Psoas muscle (tissue), 8 donors: Measurements from ENCODE around the gene TYMP. TPM values are rescaled to one million over a fixed set of nuclear protein-coding genes. Genes with fewer than 3 reads are reported as not detected.
A peak's percentile ranks its signal among the peaks of the same experiment; 100 is the strongest.
"Not testable (repeated sequence)": the region's sequence is repeated elsewhere in the genome, so short reads cannot be mapped to it uniquely, and the experiment has no call there.

Experiments
- ATAC-seq, 4 donors: fragments of 200-7000 bp; cut with Tn5 transposase; one replicate each; pipeline ENCODE4 v1.9.1; 2020; ENCODE audit warnings: moderate library complexity in 3 of 4, mild to moderate bottlenecking in 2 of 4
- DNase-seq, 2 donors: peaks; one replicate each; pipeline ENCODE4 v3.0.0-alpha.2; 2020
- H3K27ac ChIP-seq: fragments of 200-600 bp; one replicate; pipeline ENCODE4 v1.8.0; 2022
- H3K27me3 ChIP-seq, 3 donors: fragments of 200-600 bp in 1 of 3; one replicate each; pipeline versions ENCODE4 v1.6.1 to v1.8.0; 2013 to 2022; ENCODE audit warnings: low read length in 2 of 3, mild to moderate bottlenecking in 2 of 3, moderate library complexity in 1 of 3; ENCODE audit not compliant: insufficient read depth in 3 of 3
- H3K36me3 ChIP-seq, 2 donors: fragments of 200-600 bp in 1 of 2; one replicate each; pipeline versions ENCODE4 v1.6.1 to v1.8.0; 2013 to 2022; ENCODE audit warnings: low read depth in 1 of 2, mild to moderate bottlenecking in 1 of 2, moderate library complexity in 1 of 2; ENCODE audit not compliant: insufficient read depth in 1 of 2
- H3K4me1 ChIP-seq: fragments of 200-600 bp; one replicate; pipeline ENCODE4 v1.8.0; 2022
- H3K4me3 ChIP-seq: fragments of 200-600 bp; one replicate; pipeline ENCODE4 v1.8.0; 2022; ENCODE audit warnings: mild to moderate bottlenecking
- H3K9me3 ChIP-seq: fragments of 200-600 bp; one replicate; pipeline ENCODE4 v1.8.0; 2022
- WGBS, 3 donors: extraction: QIAGEN DNeasy Blood & Tissue Kit; methylation state at CpG; one replicate each; pipeline versions ENCODE4 v1.1.6 to v1.1.7; 2013; 5-methylcytosine and 5-hydroxymethylcytosine counted together
- intact Hi-C, 2 donors: fragments of 100-400 bp; cut with DNase I; formaldehyde crosslinking; loops; one replicate each; pipeline versions ENCODE4 v1.11.0 to v1.14.2; 2022
- polyA plus RNA-seq, 3 donors: library from polyadenylated mRNA; stranded (reverse); fragments of 200-250 nt; gene quantifications; one replicate each; pipeline ENCODE4 v1.2.3, GENCODE V29; 2013
- total RNA-seq, 4 donors: library from RNA; stranded (reverse); fragmentation: NEBNext Ultra II Directional in 2 of 4; extraction: Animal tissue kit (Norgen Biotek cat#: 25700) in 2 of 4; gene quantifications; one replicate each; pipeline versions ENCODE4 v1.2.1 to v1.2.4, GENCODE V29; 2021 to 2023
- TF ChIP-seq, protein P1 (sequence below): fragments of 200-600 bp; IDR thresholded peaks from one replicate; pipeline ENCODE4 v1.8.0; 2022; ENCODE audit warnings: antibody characterized with exemption
- donor health status: healthy with polysubstance abuse.
- donor health status: DM: no; HTN: no; CAD: no; lungs with moderate emphysema.
- donor health status: Bipolar disorder and iron deficiency.
- donor health status: healthy.
- donor health status: DM: yes; HTN: yes; CAD: no.
- donor health status: DM: no; HTN: no; CAD: no.
- donor health status: DM: no; HTN: no; CAD: no.
- donor health status: DM: yes; HTN: yes; CAD: no.

Gene TYMP
- total and polyA plus RNA-seq, 7 donors, result 5.0 to 26.0 (median 12.0) TPM

DNA sequence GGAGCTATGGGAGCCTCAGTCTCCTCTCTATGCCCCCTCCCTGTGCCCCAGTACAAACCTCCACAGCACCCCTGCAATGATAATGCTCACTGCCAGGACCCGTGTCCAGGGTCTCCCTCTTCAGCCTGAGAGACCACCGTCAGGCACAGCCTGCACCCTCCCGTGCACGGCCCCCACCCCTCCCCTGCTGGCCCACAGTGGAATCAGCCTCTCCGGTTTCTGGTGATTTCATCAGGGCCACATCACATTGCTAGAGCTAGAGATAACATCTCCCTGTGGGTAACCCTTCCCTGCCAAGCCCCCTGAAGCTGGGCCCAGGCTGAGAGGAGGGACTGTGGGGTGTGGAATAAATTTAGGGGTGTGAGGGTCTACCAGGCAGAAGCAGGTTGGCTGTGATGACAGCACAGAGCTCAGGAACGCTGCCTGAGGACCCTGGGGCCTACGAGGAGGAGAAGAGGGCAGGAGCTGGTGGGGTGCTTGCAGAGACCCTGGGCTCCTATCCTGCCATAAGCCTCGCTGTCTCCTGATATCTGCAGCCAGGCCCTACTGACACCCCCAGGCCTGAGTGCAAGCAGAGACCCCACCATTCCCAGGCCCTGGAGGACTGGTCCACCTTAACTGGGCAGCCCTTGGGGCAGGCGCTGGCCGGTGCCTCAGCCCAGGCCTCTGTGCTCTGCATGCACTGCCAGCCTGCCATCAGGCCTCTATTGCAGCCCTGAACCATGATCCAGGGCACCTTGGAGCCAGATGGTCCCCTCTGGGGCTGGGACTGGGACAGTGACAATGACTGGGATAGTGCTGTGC is 15.9 kb upstream of the TYMP start, which contains the start of gene KLHDC7B:
TSS of gene KLHDC7B (plus strand) at position 378 of the 804 bp plus-strand sequence. CDS start at position 723, 345 bp downstream.
- TF ChIP-seq, protein P1, sequence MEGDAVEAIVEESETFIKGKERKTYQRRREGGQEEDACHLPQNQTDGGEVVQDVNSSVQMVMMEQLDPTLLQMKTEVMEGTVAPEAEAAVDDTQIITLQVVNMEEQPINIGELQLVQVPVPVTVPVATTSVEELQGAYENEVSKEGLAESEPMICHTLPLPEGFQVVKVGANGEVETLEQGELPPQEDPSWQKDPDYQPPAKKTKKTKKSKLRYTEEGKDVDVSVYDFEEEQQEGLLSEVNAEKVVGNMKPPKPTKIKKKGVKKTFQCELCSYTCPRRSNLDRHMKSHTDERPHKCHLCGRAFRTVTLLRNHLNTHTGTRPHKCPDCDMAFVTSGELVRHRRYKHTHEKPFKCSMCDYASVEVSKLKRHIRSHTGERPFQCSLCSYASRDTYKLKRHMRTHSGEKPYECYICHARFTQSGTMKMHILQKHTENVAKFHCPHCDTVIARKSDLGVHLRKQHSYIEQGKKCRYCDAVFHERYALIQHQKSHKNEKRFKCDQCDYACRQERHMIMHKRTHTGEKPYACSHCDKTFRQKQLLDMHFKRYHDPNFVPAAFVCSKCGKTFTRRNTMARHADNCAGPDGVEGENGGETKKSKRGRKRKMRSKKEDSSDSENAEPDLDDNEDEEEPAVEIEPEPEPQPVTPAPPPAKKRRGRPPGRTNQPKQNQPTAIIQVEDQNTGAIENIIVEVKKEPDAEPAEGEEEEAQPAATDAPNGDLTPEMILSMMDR, result no peak
- intact Hi-C loops, result no loop called here
- ATAC-seq, result no peak
- 62 to 77% (median 67%) methylated on average over 8 to 10 of the region's 10 CpGs for WGBS, 3 donors
- H3K36me3 ChIP-seq, result no peaks in the 10 kb centered on the region
- no peaks in the 10 kb centered on the region for H3K4me1 ChIP-seq
- peak in 1 of 2 donors; percentile 46 for DNase-seq
- H3K4me3 ChIP-seq, result no peak within 1 kb of the TSS
- peaks cover 0 to 59% (median 32%) of the 10 kb centered on the region in 3 donors for H3K27me3 ChIP-seq
- no peak within 1 kb of the TSS for H3K27ac ChIP-seq
- H3K9me3 ChIP-seq, result no peaks in the 10 kb centered on the region

DNA sequence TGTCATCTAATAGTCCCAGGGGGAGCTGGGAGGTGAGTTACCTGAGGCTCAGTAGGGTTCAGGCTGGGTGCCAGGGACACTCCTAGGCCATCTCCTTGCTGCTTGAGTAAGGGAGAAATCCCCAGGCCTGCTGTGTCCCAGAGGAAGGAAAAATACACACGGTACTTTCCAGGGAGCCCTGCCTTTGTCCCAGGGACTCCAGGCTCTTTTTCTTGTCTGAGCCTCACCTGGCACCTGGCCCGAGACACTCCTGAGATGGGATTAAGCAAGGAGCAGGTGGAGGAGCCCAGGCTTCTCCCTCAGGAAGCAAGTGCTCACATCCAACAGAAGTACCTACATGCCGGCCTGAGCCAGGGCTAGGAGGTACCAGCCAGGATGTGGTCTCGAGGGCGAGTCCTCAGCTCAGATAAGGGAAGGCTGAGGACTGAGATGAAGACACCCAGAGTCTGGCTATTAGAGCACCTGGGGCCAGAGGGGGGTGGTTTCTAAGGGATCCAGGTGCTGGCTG is 15.0 kb upstream of the TYMP start:
- no peak overlapping the region for H3K27ac ChIP-seq
- no peaks in the 10 kb centered on the region for H3K4me1 ChIP-seq
- no peaks in the 10 kb centered on the region for H3K36me3 ChIP-seq
- no peaks in the 10 kb centered on the region for H3K9me3 ChIP-seq
- TF ChIP-seq, protein P1, result no peak
- WGBS, 3 donors, result 71 to 79% (median 77%) methylated on average over 5 of the region's 5 CpGs
- DNase-seq (peak in 1 of 2 donors; percentile 52), ATAC-seq (peak in 1 of 4 donors; percentile 4)
- intact Hi-C loops, result no loop called here
- no peak overlapping the region for H3K4me3 ChIP-seq
- H3K27me3 ChIP-seq, result peaks cover 0 to 58% (median 31%) of the 10 kb centered on the region in 3 donors

DNA sequence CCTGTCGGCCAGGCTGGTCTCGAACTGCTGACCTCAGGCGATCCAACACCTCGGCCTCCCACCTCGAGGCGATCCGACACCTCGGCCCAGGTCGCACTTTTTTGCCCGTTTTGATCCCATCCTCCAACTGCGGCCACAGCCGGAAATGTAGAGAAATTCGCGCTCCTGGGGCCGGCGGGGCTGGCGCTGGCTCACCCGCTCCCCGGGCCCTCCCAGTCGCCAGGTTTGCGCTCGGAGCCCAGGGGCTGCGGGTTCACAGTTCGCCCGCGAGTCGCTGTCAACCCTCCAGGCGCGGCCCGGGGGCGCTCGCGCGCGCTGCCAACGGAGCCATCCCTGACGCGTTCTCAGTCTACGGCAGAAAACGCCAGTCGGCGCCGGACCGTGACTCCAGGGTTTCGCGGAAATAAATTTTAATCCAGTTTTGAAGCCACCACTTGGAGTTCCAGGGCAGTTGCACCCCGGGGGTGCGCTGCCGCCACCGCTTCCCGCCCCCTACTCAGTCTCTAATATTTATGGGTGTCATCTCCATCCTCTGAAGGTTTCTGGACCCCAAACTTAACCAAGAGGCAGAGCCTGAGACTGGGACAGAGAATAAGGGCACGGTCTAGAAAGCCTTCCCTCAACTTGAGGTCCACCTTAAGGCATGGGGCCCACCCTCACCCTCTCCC is 14.4 kb upstream of the TYMP start:
- peak; percentile 48 to 75 (median 62) for ATAC-seq

DNA sequence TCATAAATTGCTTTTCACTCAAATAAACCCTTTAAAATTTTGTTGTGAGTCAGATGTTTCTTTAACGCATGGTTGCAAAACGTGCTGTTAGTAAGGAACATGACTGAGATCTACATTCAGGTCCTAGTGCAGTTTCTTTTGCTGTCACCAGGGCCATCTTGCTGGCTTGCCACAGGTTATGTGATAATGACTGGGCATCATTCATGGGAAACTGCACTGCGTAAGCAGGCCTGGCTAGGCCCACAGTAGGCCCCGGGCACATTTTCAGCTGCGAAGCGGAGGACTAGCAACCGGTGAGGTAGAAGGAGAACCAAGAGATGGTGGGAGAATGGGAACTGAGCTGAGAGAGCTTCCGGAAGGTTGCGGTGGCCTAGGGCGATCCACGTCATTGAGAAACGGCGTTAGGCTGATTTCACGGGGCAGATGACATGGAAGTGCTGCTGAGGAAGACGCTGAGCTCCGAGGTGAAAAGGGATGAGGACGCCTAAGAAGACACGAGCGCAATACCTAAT is 12.7 kb upstream of the TYMP start:
- H3K4me1 ChIP-seq, result peaks cover 5% of the 10 kb centered on the region

More for the DNA sequence above, 14.4 kb upstream of the TYMP start:
- DNase-seq, result peak; percentile 76 to 85
- 4 to 6% (median 4%) methylated on average over 51 to 52 of the region's 52 CpGs for WGBS, 3 donors
- H3K9me3 ChIP-seq, result no peaks in the 10 kb centered on the region
- H3K27ac ChIP-seq, result no peak overlapping the region
- TF ChIP-seq, protein P1, result peak; percentile 44
- H3K36me3 ChIP-seq, result no peaks in the 10 kb centered on the region
- intact Hi-C loops, result no loop called here
- H3K4me1 ChIP-seq, result peaks cover 2% of the 10 kb centered on the region
- peak overlapping the region; percentile 52 for H3K4me3 ChIP-seq
- H3K27me3 ChIP-seq, result peaks cover 0 to 53% (median 27%) of the 10 kb centered on the region in 3 donors

DNA sequence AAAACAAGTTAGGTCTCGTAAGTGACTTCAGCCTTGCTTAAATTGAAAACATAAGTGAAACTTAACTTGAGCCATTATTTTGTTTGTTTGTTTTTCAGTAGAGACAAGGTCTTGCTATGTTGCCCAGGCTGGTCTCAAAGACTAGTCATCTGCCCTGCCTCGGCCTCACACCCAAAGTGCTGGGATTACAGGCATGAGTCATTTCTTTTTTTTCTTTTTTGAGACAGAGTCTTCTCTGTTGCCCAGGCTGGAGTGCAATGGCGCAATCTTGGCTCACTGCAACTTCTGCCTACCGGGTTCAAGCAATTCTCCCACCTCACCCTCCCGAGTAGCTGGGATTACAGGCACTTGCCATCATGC is 11.8 kb upstream of the TYMP start:
- H3K36me3 ChIP-seq, intact Hi-C loops, H3K9me3 ChIP-seq, H3K4me3 ChIP-seq, H3K4me1 ChIP-seq: not testable (repeated sequence)
- H3K27ac ChIP-seq, result peak overlapping the region; percentile 50
- DNase-seq (peak in 1 of 2 donors; percentile 65), ATAC-seq (peak in 2 of 4 donors; percentile 42 to 58)
- WGBS, 3 donors, result 59 to 79% (median 68%) methylated on average over 5 of the region's 5 CpGs
- H3K27me3 ChIP-seq, result peaks cover 0 to 34% (median 7%) of the 10 kb centered on the region in 3 donors

More for the DNA sequence above, 12.7 kb upstream of the TYMP start:
- H3K27me3 ChIP-seq, result peaks cover 0 to 40% (median 15%) of the 10 kb centered on the region in 3 donors
- WGBS, 3 donors, result 90 to 93% (median 91%) methylated on average over 19 of the region's 19 CpGs
- ATAC-seq, result no peak
- H3K4me3 ChIP-seq, result no peak overlapping the region
- H3K27ac ChIP-seq, result no peak overlapping the region
- intact Hi-C loops, result no loop called here
- TF ChIP-seq, protein P1, result no peak
- no peaks in the 10 kb centered on the region for H3K36me3 ChIP-seq
- DNase-seq, result peak in 1 of 2 donors; percentile 54
- H3K9me3 ChIP-seq, result no peaks in the 10 kb centered on the region
